ENCODE measurements around the gene PTPRM.

The PTPRM gene

GRCh38 chr18:7646174-7646886, 79.2 kb downstream of the PTPRM start:
- Histone ChIP-seq H3K36me3 (no peaks in the 10 kb centered on the region), H3K9me3 (no peaks in the 10 kb centered on the region), H3K4me1 (ENCODE audit: control insufficient read depth in 1 of 2, insufficient read depth in 1 of 2, low read depth in 1 of 2, low read length in 1 of 2) (no peaks in the 10 kb centered on the region), H3K27ac (no peak overlapping the region), H3K4me3 (ENCODE audit: low read depth in 1 of 2, low read length in 1 of 2) (no peak overlapping the region), H3K27me3 (no peaks in the 10 kb centered on the region)
- no peak for TF ChIP-seq CTCF (IDR thresholded peaks at IDR 0.05)

- no peak for TF ChIP-seq CTCF (IDR thresholded peaks at IDR 0.05)
- Histone ChIP-seq H3K4me1 (ENCODE audit: control insufficient read depth in 1 of 2, insufficient read depth in 1 of 2, low read depth in 1 of 2, low read length in 1 of 2) (no peaks in the 10 kb centered on the region), H3K9me3 (no peaks in the 10 kb centered on the region), H3K36me3 (no peaks in the 10 kb centered on the region), H3K27ac (no peak overlapping the region), H3K27me3 (no peaks in the 10 kb centered on the region), H3K4me3 (ENCODE audit: low read depth in 1 of 2, low read length in 1 of 2) (no peak overlapping the region)
Measured at GRCh38 chr18:7647500-7647899, 80.4 kb downstream of the PTPRM start.

GRCh38 chr18:7657050-7657449, 89.9 kb downstream of the PTPRM start:
- Histone ChIP-seq H3K36me3 (no peaks in the 10 kb centered on the region), H3K4me1 (ENCODE audit: control insufficient read depth in 1 of 2, insufficient read depth in 1 of 2, low read depth in 1 of 2, low read length in 1 of 2) (no peaks in the 10 kb centered on the region), H3K9me3 (no peaks in the 10 kb centered on the region), H3K27ac (no peak overlapping the region), H3K4me3 (ENCODE audit: low read depth in 1 of 2, low read length in 1 of 2) (no peak overlapping the region), H3K27me3 (no peaks in the 10 kb centered on the region)
- no peak for TF ChIP-seq CTCF (IDR thresholded peaks at IDR 0.05)

GRCh38 chr18:7657937-7658336, 90.8 kb downstream of the PTPRM start:
- Histone ChIP-seq H3K27ac (no peak overlapping the region), H3K36me3 (no peaks in the 10 kb centered on the region), H3K27me3 (no peaks in the 10 kb centered on the region), H3K4me1 (ENCODE audit: control insufficient read depth in 1 of 2, insufficient read depth in 1 of 2, low read depth in 1 of 2, low read length in 1 of 2) (no peaks in the 10 kb centered on the region), H3K9me3 (no peaks in the 10 kb centered on the region), H3K4me3 (ENCODE audit: low read depth in 1 of 2, low read length in 1 of 2) (no peak overlapping the region)
- TF ChIP-seq CTCF (IDR thresholded peaks at IDR 0.05), result no peak

- Histone ChIP-seq H3K4me1 (ENCODE audit: control insufficient read depth in 1 of 2, insufficient read depth in 1 of 2, low read depth in 1 of 2, low read length in 1 of 2) (no peaks in the 10 kb centered on the region), H3K9me3 (no peaks in the 10 kb centered on the region), H3K4me3 (ENCODE audit: low read depth in 1 of 2, low read length in 1 of 2) (no peak overlapping the region), H3K27me3 (no peaks in the 10 kb centered on the region), H3K36me3 (no peaks in the 10 kb centered on the region), H3K27ac (no peak overlapping the region)
- TF ChIP-seq CTCF (IDR thresholded peaks at IDR 0.05), result no peak
Measured at GRCh38 chr18:7658701-7659100, 91.6 kb downstream of the PTPRM start.

Data from neutrophil (primary cell).